IPS-20b (cell line): ENCODE data around the gene ITGB4.

Source experiments
- H3K27ac ChIP-seq: one replicate; pipeline ENCODE4 v1.5.1; 2013; ENCODE audit warnings: low read length
- H3K27me3 ChIP-seq: 2 replicates; pipeline ENCODE4 v1.6.1; 2013; ENCODE audit warnings: mild to moderate bottlenecking, low read length, inconsistent platforms; ENCODE audit not compliant: insufficient read depth
- H3K36me3 ChIP-seq: 2 replicates; pipeline ENCODE4 v1.6.1; 2013; ENCODE audit warnings: low read depth, mild to moderate bottlenecking, inconsistent platforms, low read length, moderate library complexity; ENCODE audit not compliant: insufficient read depth
- H3K4me1 ChIP-seq: 2 replicates; pipeline ENCODE4 v1.6.1; 2013; ENCODE audit warnings: mild to moderate bottlenecking, control low read depth, inconsistent platforms, low read length, moderate library complexity; ENCODE audit not compliant: insufficient read depth
- H3K4me3 ChIP-seq: 2 replicates; pipeline ENCODE4 v1.5.1; 2013; ENCODE audit warnings: mild to moderate bottlenecking, low read length, inconsistent platforms
- H3K9ac ChIP-seq: 2 replicates; pipeline ENCODE4 v1.6.1; 2013; ENCODE audit warnings: low read depth, mild to moderate bottlenecking, inconsistent platforms, low read length, moderate library complexity
- H3K9me3 ChIP-seq: 2 replicates; pipeline ENCODE4 v1.6.1; 2013; ENCODE audit warnings: mild to moderate bottlenecking, low read depth, low read length, inconsistent platforms; ENCODE audit not compliant: insufficient read depth

ITGB4 gene

GRCh38 chr17:75803883-75804282, 82.6 kb downstream of the ITGB4 start:
- H3K27ac ChIP-seq = no peak overlapping the region
- H3K9me3 ChIP-seq = no peaks in the 10 kb centered on the region
- peaks cover 27% of the 10 kb centered on the region for H3K36me3 ChIP-seq
- H3K27me3 ChIP-seq = no peaks in the 10 kb centered on the region
- H3K9ac ChIP-seq = no peak overlapping the region
- no peaks in the 10 kb centered on the region for H3K4me1 ChIP-seq
- H3K4me3 ChIP-seq = no peak overlapping the region

DNA sequence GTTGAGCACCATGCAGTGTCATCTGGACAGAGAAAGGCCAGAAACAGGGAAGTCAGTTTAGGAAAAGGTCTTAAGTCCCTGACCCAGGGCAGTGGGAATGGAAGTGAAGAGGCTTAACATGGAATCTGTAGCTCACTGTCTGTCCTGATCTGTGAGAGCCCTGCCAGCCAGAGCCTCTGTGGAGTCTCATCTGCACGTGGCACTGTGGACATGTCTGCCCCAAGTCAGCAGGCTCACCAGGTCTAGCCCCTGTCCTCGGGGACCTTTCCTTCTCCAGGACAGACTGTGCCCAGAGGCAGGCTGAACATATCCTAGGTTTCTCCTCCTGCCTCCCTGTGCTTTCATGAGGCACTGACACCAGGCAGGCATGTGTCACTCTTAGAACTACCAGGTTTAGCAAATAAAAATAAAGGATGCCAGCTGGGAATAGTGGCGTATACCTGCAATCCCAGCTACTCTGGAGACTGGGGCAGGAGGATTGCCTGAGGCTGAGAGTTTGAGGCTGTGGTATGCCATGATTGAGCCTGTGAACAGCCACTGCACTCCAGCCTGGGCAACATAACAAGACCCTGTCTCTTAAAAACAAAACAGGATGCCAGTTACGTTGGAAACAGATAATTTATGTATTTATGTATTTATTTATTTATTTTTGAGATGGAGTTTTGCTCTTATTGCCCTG, 85.7 kb downstream of the ITGB4 start:
- H3K36me3 ChIP-seq = peaks cover 33% of the 10 kb centered on the region
- no peaks in the 10 kb centered on the region for H3K4me1 ChIP-seq
- no peak overlapping the region for H3K27ac ChIP-seq

More for the DNA sequence above, 85.7 kb downstream of the ITGB4 start:
- no peaks in the 10 kb centered on the region for H3K27me3 ChIP-seq
- no peak overlapping the region for H3K9ac ChIP-seq
- no peaks in the 10 kb centered on the region for H3K9me3 ChIP-seq
- no peak overlapping the region for H3K4me3 ChIP-seq
